ENCODE results near the gene BCAR1. TPM values are rescaled to one million over a fixed set of nuclear protein-coding genes. Genes with fewer than 3 reads are reported as not detected.

BCAR1 gene
- polyA plus RNA-seq, 1 donor (not counting 4 experiments of a cell fraction or from before 2014, with no cell fraction given), result 17.8 TPM

- Histone ChIP-seq H2AFZ (ENCODE audit: control insufficient read depth, low read length) (no peak overlapping the region), H3K9ac (ENCODE audit: control insufficient read depth, extremely low read depth, insufficient read depth, low read length) (no peak overlapping the region), H3K36me3 (ENCODE audit: control insufficient read depth in 2 of 2, extremely low read depth in 1 of 2, insufficient read depth in 2 of 2, low read length in 2 of 2) (no peaks in the 10 kb centered on the region), H3K27me3 (ENCODE audit: control insufficient read depth, extremely low read depth, insufficient read depth, low read length) (peaks cover 16% of the 10 kb centered on the region), H4K20me1 (ENCODE audit: control insufficient read depth, extremely low read depth, insufficient read depth, low read length) (no peaks in the 10 kb centered on the region), H3K79me2 (ENCODE audit: control insufficient read depth, insufficient read depth, low read length) (no peaks in the 10 kb centered on the region), H3K9me1 (ENCODE audit: control insufficient read depth, extremely low read depth, insufficient read depth, low read length) (no peaks in the 10 kb centered on the region), H3K4me2 (ENCODE audit: control insufficient read depth, extremely low read depth, insufficient read depth, low read depth, low read length) (no peak overlapping the region), H3K4me3 (ENCODE audit: control insufficient read depth in 2 of 3, extremely low read depth in 1 of 3, insufficient read depth in 2 of 3, low read depth in 1 of 3, low read length in 3 of 3) (no peak overlapping the region), H3K4me1 (ENCODE audit: control insufficient read depth, extremely low read depth, insufficient read depth, low read length) (no peaks in the 10 kb centered on the region), H3K9me3 (ENCODE audit: control insufficient read depth, low read depth, low read length) (no peaks in the 10 kb centered on the region), H3K27ac (ENCODE audit: control insufficient read depth, insufficient read depth, low read length) (no peak overlapping the region)
- dilution Hi-C loops (cut with MboI; ENCODE audit: extremely low pct_ligation_motif_present, low sequenced_read_pairs), result no loop called here
- FAIRE-seq (no peak), DNase-seq (ENCODE audit: low read depth, low spot score) (no peak)
- TF ChIP-seq CTCF (optimal IDR thresholded peaks at IDR 0.05 in 1 of 3, IDR thresholded peaks at IDR 0.05 in 1 of 3, conservative IDR thresholded peaks at IDR 0.05 in 1 of 3; ENCODE audit: extremely low read depth in 1 of 3, insufficient read depth in 2 of 3, low read length in 3 of 3) (no peak), EZH2 (IDR thresholded peaks at IDR 0.05; ENCODE audit: low read length) (no peak)
Observed at GRCh38 chr16:75193265-75193650, 58.2 kb downstream of the BCAR1 start.

DNA sequence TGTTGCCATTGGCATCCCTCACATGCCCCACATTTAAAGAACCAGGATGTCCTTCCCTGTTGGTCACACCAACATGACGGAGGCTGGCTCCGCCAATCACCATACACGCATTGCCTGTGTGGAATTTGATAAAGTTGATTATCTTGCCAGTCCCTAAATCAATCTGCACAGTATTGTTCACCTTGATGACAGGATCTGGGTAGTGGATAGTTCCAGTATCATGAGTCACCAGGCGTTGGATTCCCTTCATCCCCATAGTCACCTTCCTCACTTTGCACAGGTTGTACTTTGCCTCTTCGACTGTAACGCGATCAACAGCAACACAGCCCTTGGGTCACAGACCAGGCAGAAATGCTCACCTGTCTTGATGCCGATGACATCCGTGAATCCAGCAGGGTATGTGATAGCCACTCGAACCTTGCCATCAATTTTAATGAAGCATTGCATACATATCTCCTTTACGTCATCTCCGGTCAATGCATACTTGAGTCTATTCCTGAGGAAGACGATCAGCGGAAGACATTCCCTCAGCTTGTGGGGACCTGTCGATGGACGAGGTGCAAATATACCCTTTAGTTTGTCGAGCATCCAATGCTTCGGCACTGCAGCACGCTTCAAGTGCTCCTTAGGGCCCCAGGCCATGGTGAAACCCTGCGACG is 58.7 kb downstream of the BCAR1 start:
- no peak for FAIRE-seq
- Histone ChIP-seq H3K79me2 (ENCODE audit: control insufficient read depth, insufficient read depth, low read length) (no peaks in the 10 kb centered on the region), H3K9ac (ENCODE audit: control insufficient read depth, extremely low read depth, insufficient read depth, low read length) (no peak overlapping the region), H3K9me1 (ENCODE audit: control insufficient read depth, extremely low read depth, insufficient read depth, low read length) (no peaks in the 10 kb centered on the region), H3K4me3 (ENCODE audit: control insufficient read depth in 2 of 3, extremely low read depth in 1 of 3, insufficient read depth in 2 of 3, low read depth in 1 of 3, low read length in 3 of 3) (no peak overlapping the region), H2AFZ (ENCODE audit: control insufficient read depth, low read length) (no peak overlapping the region), H3K27me3 (ENCODE audit: control insufficient read depth, extremely low read depth, insufficient read depth, low read length) (peaks cover 14% of the 10 kb centered on the region), H3K27ac (ENCODE audit: control insufficient read depth, insufficient read depth, low read length) (no peak overlapping the region), H3K36me3 (ENCODE audit: control insufficient read depth in 2 of 2, extremely low read depth in 1 of 2, insufficient read depth in 2 of 2, low read length in 2 of 2) (no peaks in the 10 kb centered on the region), H3K9me3 (ENCODE audit: control insufficient read depth, low read depth, low read length) (no peaks in the 10 kb centered on the region), H3K4me2 (ENCODE audit: control insufficient read depth, extremely low read depth, insufficient read depth, low read depth, low read length) (no peak overlapping the region), H3K4me1 (ENCODE audit: control insufficient read depth, extremely low read depth, insufficient read depth, low read length) (no peaks in the 10 kb centered on the region), H4K20me1 (ENCODE audit: control insufficient read depth, extremely low read depth, insufficient read depth, low read length) (no peaks in the 10 kb centered on the region)
- dilution Hi-C loops (cut with MboI; ENCODE audit: extremely low pct_ligation_motif_present, low sequenced_read_pairs), result no loop called here
- no peak for DNase-seq (ENCODE audit: low read depth, low spot score)
- TF ChIP-seq EZH2 (IDR thresholded peaks at IDR 0.05; ENCODE audit: low read length) (no peak), CTCF (optimal IDR thresholded peaks at IDR 0.05 in 1 of 3, IDR thresholded peaks at IDR 0.05 in 1 of 3, conservative IDR thresholded peaks at IDR 0.05 in 1 of 3; ENCODE audit: extremely low read depth in 1 of 3, insufficient read depth in 2 of 3, low read length in 3 of 3) (no peak)

Measured in keratinocyte (primary cell).